Measurements from ENCODE around the gene ABCC10.
"Not testable (repeated sequence)": the region's sequence is repeated elsewhere in the genome, so short reads cannot be mapped to it uniquely, and the experiment has no call there.

ABCC10 gene

DNA sequence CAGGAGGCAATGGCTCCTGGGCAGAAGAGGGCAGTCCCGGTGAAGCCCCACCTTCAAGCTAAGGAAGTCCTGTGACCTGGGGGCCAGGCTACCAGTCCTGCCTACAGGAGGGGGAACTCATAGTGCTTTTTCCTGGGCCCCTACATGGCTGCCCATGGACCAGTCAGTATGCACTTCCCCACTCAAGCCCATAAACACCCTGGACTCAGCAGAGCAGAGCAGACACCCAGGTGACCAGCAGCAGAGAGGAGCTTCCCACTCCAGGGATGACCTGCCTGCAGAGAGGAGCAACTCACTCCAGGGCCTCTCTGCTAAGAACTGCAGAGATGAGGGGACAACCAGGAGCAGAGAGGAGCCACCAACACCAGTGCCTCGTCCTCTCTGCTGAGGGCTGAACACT is 14.3 kb upstream of the ABCC10 start:
- no peak for DNase-seq

DNA sequence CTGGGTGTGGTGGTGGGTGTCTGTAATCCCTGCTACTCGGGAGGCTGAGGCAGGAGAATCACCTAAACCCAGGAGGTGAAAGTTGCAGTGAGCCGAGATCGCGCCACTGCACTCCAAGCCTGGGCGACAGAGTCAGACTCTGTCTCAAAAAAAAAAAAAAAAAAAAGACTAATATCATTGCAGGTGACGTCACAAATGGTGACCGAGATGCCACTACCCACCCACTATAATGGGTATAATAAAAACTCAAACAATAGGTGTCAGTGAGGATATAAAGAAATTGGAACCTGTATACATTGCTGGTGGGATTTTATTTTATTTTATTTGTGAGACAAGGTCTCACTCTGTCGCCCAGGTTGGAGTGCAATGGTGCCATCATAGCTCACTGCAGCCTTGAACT is 12.1 kb upstream of the ABCC10 start:
- DNase-seq, result not testable (repeated sequence)

DNA sequence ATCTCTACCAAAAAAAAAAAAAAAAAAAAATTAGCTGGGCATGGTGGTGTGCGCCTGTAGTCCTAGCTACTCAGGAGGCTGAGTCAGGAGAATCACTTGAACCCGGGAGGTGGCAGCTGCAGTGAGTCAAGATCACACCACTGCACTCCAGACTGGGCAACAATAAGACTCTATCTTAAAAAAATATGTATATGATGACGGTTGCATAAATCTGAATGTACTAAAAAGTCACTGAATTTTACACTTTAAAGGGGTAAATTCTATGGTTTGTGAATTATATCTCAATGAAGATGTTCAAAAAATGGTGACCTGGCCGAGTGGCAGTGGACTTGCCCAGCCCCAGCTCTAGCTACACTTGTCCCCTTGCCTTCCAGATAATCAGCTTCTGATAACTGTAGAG is 10.4 kb upstream of the ABCC10 start:
- no peak for DNase-seq

DNA sequence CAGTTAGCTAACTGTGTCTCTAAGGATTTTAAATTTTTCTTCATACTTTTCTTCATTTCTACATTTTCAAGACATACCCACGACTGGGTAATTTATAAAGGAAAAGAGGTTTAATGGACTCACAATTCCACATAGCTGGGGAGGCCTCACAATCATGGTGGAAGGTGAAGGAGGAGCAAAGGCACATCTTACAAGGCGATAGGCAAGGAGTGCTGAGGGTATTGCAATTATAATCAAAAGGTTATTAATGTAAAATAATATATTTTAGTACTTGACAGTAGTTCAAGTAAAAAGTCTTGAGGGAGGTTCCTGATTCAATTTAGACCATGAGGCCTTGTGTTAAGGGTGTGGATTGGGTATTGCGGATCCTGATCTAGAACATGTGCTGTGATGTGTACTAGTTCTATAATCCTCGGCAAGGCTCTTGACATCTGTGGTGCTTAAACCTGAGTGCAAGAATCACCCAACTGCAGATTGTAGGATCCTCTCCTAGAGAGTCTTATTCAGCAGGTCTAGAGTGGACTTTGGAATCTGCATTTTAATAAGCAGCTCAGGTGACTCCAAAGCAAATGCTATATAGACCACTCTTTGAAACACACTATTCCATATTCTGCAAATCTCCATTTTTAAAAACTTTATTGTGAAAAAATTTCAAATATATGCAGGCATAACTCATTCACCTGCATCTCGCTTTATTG is 7.2 kb upstream of the ABCC10 start:
- no peak for DNase-seq

DNA sequence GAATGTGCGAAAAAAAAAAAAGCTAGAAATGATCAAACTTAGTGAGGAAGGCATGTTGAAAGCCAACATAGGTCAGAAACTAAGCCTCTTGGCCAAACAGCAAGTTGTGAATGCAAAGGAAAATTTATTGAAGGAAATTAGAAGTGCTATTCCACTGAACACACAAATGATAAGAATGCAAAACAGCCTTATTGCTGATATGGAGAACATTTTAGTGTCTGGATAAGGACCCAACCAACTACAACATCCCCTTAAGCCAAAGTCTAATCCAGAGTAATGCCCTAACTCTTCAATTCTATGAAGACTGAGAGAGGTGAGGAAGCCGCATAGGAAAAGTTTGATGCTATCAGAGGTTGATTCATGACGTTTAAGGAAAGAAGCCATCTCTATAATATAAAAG is 5.5 kb upstream of the ABCC10 start:
- no peak for DNase-seq

DNA sequence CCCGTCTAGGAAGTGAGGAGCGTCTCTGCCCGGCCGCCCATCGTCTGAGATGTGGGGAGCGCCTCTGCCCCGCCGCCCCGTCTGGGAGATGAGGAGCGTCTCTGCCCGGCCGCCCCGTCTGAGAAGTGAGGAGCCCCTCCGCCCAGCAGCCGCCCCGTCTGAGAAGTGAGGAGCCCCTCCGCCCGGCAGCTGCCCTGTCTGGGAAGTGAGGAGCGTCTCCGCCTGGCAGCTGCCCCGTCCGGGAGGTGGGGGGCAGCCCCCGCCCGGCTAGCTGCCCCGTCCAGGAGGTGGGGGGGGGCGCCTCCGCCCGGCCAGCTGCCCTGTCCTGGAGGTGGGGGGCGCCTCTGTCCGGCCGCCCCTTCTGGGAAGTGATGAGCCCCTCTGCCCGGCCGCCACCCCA is 2.3 kb upstream of the ABCC10 start:
- not testable (repeated sequence) for DNase-seq

DNA sequence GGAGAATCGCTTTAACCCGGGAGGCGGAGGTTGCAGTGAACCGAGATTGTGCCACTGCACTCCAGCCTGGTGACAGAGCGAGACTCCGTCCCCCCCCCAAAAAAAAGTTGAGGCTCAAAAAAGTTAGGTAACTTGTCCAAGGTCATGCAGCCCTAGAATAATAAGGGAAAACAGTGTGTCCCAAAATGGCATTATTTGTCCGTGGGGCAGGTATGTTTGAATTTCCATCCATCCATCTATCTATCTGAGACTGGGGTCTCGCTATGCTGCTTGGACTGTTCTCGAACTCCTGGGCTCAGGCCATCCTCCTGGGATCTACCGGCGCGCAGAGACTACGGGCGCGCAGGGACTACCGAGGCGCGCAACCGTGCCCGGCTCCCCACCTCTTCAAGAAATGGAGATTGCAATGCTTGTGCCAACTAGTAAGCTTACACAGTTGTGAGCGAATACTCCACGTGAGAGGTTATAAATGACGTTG is 374 bp upstream of the ABCC10 start:
- no peak for DNase-seq

DNA sequence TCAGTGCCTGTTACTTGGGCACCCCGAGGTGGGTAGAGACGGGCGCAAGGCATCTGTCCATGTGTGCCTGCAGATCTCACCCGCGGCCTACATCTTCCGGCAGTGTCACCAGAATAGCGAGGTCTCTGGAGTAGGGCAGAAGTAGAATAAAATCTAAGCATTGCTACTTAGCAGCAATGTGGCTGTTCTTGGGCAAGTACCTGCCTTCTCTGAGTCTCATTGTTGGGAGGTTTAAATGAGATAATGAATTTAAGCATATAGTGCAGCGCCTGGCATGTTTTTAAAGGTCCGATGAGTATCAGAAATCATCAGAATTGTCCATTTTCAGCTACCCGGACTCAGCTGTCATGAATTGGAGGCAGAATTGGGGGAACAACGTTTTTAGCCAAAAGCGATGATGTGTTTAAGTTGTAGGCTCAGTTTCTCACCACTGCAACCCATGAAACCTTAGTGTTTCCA is 800 bp downstream of the ABCC10 start:
- no peak for DNase-seq

DNA sequence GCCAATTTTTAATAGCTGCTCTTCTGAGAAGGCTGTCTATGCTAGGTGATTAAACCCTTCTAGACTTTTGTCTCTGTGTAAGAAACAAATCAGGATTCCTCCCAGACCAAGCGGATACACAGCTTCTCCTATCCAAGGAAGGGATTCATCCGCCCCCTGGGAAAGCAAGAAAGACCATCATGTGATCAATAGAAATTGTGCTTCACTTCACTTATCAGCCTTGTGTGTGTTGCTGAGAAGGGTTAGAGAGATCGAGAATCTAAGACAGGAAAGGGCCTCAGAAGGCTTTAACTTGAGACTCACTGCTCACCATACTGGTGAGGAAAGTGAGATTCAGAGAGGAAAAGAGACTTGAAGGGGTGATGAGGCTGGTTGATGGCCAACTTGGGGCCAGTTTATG is 1.5 kb downstream of the ABCC10 start:
- no peak for DNase-seq

DNA sequence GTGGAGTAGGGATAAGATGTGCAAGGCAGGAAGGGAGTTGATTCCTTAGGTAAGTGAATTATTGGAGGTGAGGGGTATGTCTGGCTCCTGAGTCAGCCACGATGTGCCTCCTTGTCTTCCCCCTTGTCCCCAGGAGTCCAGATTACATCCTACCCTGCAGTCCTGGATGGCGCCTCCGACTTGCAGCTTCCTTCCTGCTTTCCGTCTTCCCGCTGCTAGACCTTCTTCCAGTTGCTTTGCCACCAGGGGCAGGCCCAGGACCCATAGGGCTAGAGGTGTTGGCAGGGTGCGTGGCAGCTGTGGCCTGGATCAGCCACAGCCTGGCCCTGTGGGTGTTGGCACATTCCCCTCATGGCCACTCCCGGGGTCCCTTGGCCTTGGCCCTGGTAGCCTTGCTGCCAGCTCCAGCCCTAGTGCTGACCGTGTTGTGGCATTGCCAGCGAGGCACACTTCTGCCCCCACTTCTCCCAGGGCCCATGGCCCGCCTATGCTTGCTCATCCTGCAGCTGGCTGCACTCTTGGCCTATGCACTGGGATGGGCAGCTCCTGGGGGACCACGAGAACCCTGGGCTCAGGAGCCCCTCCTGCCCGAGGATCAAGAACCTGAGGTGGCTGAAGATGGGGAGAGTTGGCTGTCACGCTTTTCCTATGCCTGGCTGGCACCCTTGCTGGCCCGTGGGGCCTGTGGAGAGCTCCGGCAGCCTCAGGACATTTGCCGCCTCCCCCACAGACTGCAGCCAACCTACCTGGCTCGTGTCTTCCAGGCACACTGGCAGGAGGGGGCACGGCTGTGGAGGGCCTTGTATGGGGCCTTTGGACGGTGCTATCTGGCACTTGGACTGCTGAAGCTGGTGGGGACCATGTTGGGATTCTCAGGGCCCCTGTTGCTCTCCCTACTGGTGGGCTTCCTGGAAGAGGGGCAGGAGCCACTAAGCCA is 4.9 kb downstream of the ABCC10 start:
- DNase-seq, result no peak

DNA sequence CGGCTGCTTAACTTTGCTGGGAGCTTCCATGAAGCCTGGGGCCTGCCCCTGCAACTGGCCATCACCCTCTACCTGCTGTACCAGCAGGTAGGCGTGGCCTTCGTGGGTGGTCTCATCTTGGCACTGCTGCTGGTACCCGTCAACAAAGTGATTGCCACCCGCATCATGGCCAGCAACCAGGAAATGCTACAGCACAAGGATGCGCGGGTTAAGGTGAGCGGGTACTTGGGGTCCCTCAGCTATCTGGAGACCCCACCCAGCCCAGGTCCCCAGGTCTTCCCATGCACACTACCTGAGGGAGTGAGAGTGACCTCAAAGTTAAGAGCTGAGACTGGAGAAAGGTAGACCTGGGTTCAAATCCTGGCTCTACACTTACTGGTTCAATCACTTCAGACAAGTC is 5.8 kb downstream of the ABCC10 start:
- no peak for DNase-seq

DNA sequence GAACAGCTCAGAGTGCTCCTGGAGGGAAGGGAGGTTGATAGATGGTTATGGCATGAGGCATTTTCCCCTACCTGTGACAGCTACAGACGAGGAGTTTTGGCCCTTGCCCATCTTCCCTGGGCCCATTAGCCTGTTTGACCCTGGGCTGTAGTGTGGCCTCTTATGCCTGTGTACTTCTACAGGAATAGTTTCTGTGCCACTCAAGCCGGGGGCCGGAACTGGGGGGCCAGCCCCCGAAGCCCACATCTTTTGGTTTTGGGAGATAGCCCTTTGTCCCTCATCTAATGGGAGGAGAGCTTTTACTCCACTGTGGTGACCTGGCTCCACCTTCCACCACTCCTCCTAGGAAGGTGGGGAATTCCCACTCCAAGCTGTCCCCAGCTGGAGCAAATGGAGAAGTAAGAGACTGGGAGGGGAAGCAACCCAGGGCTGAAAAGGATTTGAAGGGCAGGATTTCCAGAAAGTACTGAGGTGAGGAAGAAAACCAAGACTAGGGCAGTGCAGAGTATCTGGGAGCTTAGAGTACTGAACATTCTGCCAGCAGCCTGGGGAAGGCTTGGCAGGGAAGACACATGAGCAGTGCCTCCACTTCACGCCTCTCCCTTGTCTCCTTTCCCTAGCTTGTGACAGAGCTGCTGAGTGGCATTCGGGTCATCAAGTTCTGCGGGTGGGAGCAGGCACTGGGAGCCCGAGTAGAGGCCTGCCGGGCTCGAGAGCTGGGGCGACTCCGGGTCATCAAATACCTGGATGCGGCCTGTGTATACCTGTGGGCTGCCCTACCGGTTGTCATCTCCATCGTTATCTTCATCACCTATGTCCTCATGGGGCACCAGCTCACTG is 6.9 kb downstream of the ABCC10 start:
- no peak for DNase-seq

DNA sequence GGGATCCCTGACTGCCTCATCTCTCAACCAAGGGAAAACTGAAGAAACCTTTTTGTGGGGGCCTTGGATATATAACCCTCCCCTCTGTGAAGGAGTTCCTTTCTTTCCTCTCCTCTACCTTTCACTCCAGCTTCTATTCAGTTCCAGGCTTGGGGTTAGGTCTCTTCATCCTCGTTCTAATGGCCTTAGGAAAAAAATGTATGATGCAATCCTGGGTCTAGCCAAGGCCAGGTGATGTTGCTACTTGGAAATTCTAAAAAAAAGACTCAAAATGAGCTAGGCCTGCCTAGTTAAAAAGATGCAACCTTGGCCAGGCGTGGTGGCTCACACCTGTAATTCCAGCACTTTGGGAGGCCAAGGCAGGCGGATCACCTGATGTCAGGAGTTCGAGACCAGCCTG is 7.6 kb downstream of the ABCC10 start:
- DNase-seq, result no peak

DNA sequence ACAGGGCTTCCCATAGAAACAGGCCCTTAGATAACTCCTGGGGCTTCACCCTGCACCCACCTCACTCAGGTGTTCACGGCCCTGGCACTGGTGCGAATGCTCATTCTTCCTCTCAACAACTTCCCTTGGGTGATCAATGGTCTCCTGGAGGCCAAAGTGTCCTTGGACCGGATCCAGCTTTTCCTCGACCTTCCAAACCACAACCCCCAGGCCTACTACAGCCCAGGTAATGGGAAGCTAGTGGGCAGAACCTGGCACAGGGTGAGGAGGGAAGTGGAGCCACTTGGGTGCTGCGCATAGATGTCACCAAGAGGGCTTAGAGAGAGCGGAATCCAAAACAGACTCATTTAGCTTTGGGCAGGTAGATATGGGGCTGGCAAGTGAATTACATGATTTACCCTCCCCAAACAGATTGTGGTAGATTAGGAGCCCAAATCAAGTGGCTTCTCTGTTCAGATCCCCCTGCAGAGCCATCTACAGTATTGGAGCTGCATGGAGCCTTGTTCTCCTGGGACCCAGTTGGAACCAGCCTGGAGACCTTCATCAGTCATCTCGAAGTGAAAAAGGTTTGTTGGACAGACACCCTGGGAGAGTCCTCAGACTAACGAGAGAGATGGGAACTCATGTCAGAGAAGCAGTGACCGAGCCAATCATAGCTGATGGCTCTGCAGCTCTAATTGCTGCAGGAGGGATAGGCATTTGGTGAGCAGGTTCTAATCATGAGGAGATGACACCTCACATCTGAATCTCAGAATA is 8.5 kb downstream of the ABCC10 start:
- no peak for DNase-seq

DNA sequence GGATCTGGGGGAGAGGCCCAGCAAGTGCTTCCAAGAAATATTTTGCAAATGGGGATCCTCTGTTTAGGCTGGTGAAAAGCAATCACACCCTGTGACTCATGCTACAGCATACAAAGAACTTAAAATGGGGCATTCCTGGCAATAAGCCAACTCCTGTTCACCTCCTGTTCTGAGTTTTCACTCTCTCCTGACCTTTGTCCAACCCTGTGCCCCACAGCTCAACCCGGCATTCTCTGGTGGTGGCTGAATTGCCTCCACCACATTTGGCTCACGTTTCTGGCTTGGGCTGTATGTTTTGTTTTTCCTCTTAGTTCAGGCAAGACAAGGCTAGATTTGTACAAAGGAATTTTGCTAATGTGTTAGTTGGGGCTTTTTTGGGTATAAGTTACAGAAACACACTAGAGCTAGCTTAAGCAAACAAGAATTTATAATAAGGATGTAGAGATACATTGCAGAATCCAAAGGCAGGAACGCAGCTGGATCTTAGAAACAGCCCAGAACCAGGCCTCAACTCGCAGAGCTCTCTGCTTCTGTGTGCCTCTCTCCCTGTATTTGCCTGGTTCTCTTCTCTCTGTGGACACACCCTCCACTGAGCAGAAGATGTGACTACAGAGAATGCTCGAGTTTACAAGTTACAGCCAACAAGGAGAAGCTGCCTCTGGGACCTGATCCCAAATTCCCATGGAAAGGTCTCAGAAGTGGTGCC is 9.4 kb downstream of the ABCC10 start:
- DNase-seq, result peak; percentile 68

DNA sequence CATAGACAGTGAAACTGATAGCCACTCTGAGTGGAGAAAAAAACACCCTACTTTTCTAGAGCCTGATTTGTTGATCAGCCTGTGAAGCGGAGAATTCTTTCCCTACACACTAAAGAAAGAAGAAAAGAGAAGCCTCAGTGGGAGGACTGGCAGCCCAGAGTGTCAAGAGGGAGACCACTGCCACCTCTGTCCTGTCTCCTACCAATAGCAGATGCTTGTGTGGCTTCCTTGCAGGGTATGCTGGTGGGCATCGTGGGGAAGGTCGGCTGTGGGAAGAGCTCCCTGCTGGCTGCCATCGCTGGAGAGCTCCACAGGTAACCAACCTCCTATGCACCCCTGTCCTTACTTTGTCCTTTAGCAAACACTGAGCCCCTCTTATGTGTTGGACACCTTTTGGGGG is 10.4 kb downstream of the ABCC10 start:
- DNase-seq, result no peak

DNA sequence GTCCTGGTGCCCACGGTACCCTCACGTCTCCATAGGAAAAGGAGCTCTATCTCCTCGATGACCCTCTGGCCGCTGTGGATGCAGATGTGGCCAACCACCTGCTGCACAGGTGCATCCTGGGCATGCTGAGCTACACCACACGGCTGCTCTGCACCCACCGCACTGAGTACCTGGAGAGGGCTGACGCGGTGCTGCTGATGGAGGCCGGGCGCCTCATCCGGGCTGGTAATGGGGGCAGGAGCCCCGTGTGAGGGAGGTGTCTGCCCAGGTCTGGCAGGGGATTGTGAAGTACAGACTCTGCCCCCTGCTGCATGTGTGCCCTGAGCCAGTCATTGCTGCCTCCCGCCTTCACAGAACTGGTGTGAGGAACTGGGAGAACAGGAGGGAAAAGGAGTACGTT is 15.6 kb downstream of the ABCC10 start:
- DNase-seq, result no peak

DNA sequence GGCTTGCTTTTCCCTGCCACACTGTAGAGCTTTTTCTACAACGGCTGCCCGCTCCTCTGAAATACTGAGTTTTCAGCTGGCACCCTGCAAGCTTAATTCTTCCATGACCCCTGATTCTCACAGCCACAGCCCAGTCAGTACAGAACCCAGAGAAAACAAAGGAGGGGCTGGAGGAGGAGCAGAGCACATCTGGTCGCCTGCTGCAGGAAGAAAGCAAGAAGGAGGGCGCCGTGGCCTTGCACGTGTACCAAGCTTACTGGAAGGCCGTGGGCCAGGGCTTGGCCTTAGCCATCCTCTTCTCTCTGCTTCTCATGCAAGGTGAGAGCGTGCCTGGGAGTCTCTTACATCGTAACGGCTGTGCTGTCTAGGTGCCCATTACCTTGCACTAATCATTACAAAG is 16.7 kb downstream of the ABCC10 start:
- DNase-seq, result no peak

DNA sequence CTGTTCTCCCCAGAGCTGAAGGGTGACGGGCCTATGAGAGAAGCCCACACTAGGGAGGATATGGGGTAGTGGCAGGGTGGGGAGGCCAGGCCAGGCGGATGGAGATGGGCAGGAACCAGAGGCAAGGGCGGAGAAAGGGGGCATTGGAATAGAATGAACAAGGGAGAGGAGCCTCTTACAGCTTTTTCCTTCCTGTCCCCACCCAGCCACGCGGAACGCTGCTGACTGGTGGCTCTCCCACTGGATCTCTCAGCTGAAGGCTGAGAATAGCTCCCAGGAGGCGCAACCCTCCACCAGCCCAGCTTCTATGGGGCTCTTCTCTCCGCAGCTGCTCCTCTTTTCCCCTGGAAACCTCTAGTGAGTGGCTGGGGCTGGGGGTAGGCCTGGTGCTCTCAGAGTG is 17.2 kb downstream of the ABCC10 start:
- no peak for DNase-seq

DNA sequence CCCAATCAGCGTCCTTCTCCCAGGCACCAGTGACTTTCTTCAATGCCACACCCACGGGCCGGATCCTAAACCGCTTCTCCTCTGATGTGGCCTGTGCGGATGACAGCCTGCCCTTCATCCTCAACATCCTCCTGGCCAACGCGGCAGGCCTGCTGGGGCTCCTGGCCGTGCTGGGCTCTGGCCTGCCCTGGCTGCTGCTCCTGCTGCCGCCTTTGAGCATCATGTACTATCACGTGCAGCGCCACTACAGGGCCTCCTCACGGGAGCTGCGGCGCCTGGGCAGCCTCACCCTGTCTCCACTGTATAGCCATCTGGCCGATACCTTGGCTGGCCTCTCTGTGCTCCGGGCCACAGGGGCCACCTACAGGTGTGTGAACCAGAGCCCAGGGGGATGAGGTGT is 18.2 kb downstream of the ABCC10 start:
- DNase-seq, result no peak

DNA sequence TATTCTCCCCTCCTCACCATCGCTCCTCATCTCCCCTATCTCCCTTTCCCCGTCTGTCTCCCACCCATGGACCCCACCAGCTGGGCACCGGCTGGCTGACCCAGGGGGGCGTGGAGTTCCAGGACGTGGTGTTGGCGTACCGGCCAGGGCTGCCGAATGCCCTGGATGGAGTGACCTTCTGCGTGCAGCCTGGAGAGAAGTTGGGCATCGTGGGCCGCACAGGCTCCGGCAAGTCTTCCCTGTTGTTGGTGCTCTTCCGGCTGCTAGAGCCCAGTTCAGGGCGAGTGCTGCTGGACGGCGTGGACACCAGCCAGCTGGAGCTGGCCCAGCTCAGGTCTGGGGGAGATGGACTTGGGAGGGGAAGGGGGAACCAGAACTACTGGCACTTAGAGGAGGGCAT is 20.3 kb downstream of the ABCC10 start:
- no peak for DNase-seq

DNA sequence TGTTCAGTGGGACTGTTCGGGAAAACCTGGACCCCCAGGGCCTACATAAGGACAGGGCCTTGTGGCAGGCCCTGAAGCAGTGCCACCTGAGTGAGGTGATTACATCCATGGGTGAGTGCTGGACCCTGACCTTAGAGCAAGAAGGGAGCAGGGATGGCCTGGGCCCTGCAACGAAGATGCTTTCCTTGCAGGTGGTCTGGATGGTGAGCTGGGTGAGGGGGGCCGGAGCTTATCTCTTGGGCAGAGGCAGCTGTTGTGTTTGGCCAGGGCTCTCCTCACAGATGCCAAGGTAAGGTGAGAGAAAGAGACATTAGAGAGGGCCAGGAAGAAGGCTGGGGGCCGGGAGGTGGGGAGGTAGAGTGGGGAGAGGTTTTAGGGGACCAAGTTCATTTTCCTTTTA is 21.6 kb downstream of the ABCC10 start:
- DNase-seq, result no peak
